ENCODE results near the gene SAG.

DNA sequence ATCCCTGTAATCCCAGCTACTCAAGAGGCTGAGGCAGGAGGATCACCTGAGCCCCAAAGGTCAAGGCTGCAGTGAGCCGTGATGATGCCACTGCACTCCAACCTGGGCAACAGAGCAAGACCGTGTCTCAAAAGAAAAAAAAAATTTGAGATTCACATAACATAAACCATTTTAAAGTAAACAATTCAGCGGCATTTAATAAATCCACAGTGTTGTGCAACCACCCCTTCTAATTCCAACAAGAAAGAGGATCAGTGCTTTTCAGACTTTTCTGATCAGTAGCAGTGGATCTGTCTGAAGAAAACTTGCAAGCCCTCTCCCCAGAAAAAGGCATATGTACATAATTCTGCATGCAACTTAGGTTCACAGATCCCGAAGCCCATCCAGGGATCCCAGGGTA is 7.2 kb upstream of the SAG start:
- no peak for TF ChIP-seq POLR2A (IDR thresholded peaks at IDR 0.05)
- TF ChIP-seq, protein P1, sequence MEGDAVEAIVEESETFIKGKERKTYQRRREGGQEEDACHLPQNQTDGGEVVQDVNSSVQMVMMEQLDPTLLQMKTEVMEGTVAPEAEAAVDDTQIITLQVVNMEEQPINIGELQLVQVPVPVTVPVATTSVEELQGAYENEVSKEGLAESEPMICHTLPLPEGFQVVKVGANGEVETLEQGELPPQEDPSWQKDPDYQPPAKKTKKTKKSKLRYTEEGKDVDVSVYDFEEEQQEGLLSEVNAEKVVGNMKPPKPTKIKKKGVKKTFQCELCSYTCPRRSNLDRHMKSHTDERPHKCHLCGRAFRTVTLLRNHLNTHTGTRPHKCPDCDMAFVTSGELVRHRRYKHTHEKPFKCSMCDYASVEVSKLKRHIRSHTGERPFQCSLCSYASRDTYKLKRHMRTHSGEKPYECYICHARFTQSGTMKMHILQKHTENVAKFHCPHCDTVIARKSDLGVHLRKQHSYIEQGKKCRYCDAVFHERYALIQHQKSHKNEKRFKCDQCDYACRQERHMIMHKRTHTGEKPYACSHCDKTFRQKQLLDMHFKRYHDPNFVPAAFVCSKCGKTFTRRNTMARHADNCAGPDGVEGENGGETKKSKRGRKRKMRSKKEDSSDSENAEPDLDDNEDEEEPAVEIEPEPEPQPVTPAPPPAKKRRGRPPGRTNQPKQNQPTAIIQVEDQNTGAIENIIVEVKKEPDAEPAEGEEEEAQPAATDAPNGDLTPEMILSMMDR (IDR thresholded peaks at IDR 0.05), result no peak

Data from uterus (tissue), 2 donors.